EH (cell line): ENCODE data around the gene PGA3.
"Not testable (repeated sequence)": the region's sequence is repeated elsewhere in the genome, so short reads cannot be mapped to it uniquely, and the experiment has no call there.

Experiments used
- DNase-seq: peaks from one replicate; pipeline ENCODE4 v3.0.0-alpha.2; 2015; ENCODE audit warnings: low read depth

Gene PGA3

GRCh38 chr11:61202950-61203746 is at the start of gene PGA3:
Gene PGA3 (plus strand): TSS chr11:61203515. CDS start chr11:61203565, 50 bp downstream.
- not testable (repeated sequence) for DNase-seq

- DNase-seq, result no peak
These were observed 49.7 kb upstream of the PGA3 start for GRCh38 chr11:61153593-61154095.

GRCh38 chr11:61154528-61154927 is 48.8 kb upstream of the PGA3 start:
- DNase-seq, result no peak

- DNase-seq, result no peak
These were observed 48.0 kb upstream of the PGA3 start for GRCh38 chr11:61155312-61155711.

- DNase-seq, result no peak
These were observed 47.6 kb upstream of the PGA3 start for GRCh38 chr11:61155741-61156140.

GRCh38 chr11:61157743-61158142 is 45.6 kb upstream of the PGA3 start:
- DNase-seq, result no peak

GRCh38 chr11:61158691-61159381 is 44.5 kb upstream of the PGA3 start:
- DNase-seq, result peak; percentile 84

- peak; percentile 37 for DNase-seq
These were observed 42.7 kb upstream of the PGA3 start for GRCh38 chr11:61160487-61161189.

GRCh38 chr11:61161190-61162091 is 41.9 kb upstream of the PGA3 start, which contains the start of gene VPS37C:
Gene VPS37C (minus strand): TSS chr11:61161426. CDS start chr11:61138829, 22,597 bp downstream.
- peak; percentile 88 for DNase-seq

GRCh38 chr11:61162092-61162941 is 41.0 kb upstream of the PGA3 start:
- peak; percentile 59 for DNase-seq

GRCh38 chr11:61163021-61163420 is 40.3 kb upstream of the PGA3 start:
- DNase-seq, result no peak

GRCh38 chr11:61163714-61164605 is 39.4 kb upstream of the PGA3 start:
- no peak for DNase-seq

GRCh38 chr11:61164606-61165424 is 38.5 kb upstream of the PGA3 start:
- DNase-seq, result no peak

GRCh38 chr11:61165785-61166184 is 37.5 kb upstream of the PGA3 start:
- not testable (repeated sequence) for DNase-seq

GRCh38 chr11:61166331-61166730 is 37.0 kb upstream of the PGA3 start:
- DNase-seq, result not testable (repeated sequence)

- no peak for DNase-seq
These were observed 35.1 kb upstream of the PGA3 start for GRCh38 chr11:61168042-61168688.

- no peak for DNase-seq
These were observed 34.5 kb upstream of the PGA3 start for GRCh38 chr11:61168800-61169199.

GRCh38 chr11:61170566-61170965 is 32.7 kb upstream of the PGA3 start:
- no peak for DNase-seq
